Endothelial cell (in vitro differentiated cells): ENCODE data around the gene CEACAM7. TPM values are rescaled to one million over a fixed set of nuclear protein-coding genes. Genes with fewer than 3 reads are reported as not detected.

Source experiments
- DNase-seq: peaks from one replicate; pipeline ENCODE4 v3.0.0; 2021; ENCODE audit warnings: low spot score
- H3K27ac Mint-ChIP-seq: one replicate; pipeline ENCODE4 v1.8.0; 2021; ENCODE audit warnings: mixed read lengths, inconsistent platforms; ENCODE audit not compliant: unreplicated experiment
- H3K27me3 Mint-ChIP-seq: one replicate; pipeline ENCODE4 v1.8.0; 2021; ENCODE audit warnings: mild to moderate bottlenecking, moderate library complexity, mixed read lengths, inconsistent platforms; ENCODE audit not compliant: unreplicated experiment
- H3K36me3 Mint-ChIP-seq: one replicate; pipeline ENCODE4 v1.8.0; 2021; ENCODE audit warnings: mild to moderate bottlenecking, low read depth, mixed read lengths, inconsistent platforms; ENCODE audit not compliant: unreplicated experiment
- H3K4me1 Mint-ChIP-seq: one replicate; pipeline ENCODE4 v1.8.0; 2021; ENCODE audit warnings: mild to moderate bottlenecking, mixed read lengths, inconsistent platforms; ENCODE audit not compliant: unreplicated experiment
- H3K4me3 Mint-ChIP-seq: one replicate; pipeline ENCODE4 v1.8.0; 2021; ENCODE audit warnings: mild to moderate bottlenecking, mixed read lengths, inconsistent platforms; ENCODE audit not compliant: unreplicated experiment
- H3K9me3 Mint-ChIP-seq: one replicate; pipeline ENCODE4 v1.8.0; 2021; ENCODE audit warnings: mixed read lengths, inconsistent platforms; ENCODE audit not compliant: unreplicated experiment
- CTCF ChIP-seq: fragments of 200-600 bp; sonication (generic); IDR thresholded peaks from one replicate; pipeline ENCODE4 v1.5.0; 2021; ENCODE audit warnings: antibody characterized with exemption; ENCODE audit not compliant: unreplicated experiment
- total RNA-seq: library from RNA; stranded (reverse); fragmentation: NEBNext Ultra II Directional; extraction: Animal tissue kit (Norgen Biotek cat#: 25700); gene quantifications from one replicate; pipeline ENCODE4 v1.2.1, GENCODE V29; 2021; ENCODE audit not compliant: unreplicated experiment

CEACAM7 gene
- total RNA-seq, 1 donor from 2014 or later, result not detected

GRCh38 chr19:41623360-41623759 is 64.7 kb downstream of the CEACAM7 start:
- DNase-seq, result no peak
- H3K27me3 Mint-ChIP-seq, result peaks cover 16% of the 10 kb centered on the region

More at GRCh38 chr19:41623360-41623759, 64.7 kb downstream of the CEACAM7 start:
- H3K4me1 Mint-ChIP-seq, result no peaks in the 10 kb centered on the region
- H3K4me3 Mint-ChIP-seq, result no peak overlapping the region
- H3K36me3 Mint-ChIP-seq, result no peaks in the 10 kb centered on the region
- TF ChIP-seq CTCF, result no peak
- H3K27ac Mint-ChIP-seq, result no peak overlapping the region
- H3K9me3 Mint-ChIP-seq, result no peaks in the 10 kb centered on the region

Other genes starting within 250 kb of the CEACAM7 start
- gene DMAC2, start 248.4 kb downstream of the CEACAM7 start, total RNA-seq, result 75.5 TPM
- gene ERICH4, start 245.1 kb downstream of the CEACAM7 start, total RNA-seq, result not detected
- 74.1 TPM for gene CEACAM21, start 112.1 kb downstream of the CEACAM7 start, total RNA-seq
- not detected for gene CEACAM4, start 61.2 kb downstream of the CEACAM7 start, total RNA-seq
- gene CEACAM5, start 20.4 kb upstream of the CEACAM7 start, total RNA-seq, result not detected
- not detected for gene CEACAM6, start 67.3 kb upstream of the CEACAM7 start, total RNA-seq
- not detected for gene CEACAM3, start 108.3 kb upstream of the CEACAM7 start, total RNA-seq
- gene LYPD4, start 156.4 kb upstream of the CEACAM7 start, total RNA-seq, result not detected
- gene DMRTC2, start 156.8 kb upstream of the CEACAM7 start, total RNA-seq, result not detected
- gene RPS19, start 172.0 kb upstream of the CEACAM7 start, total RNA-seq, result 3,886 TPM
- 1.1 TPM for gene CD79A, start 189.0 kb upstream of the CEACAM7 start, total RNA-seq
- gene ARHGEF1, start 194.9 kb upstream of the CEACAM7 start, total RNA-seq, result 113 TPM
- gene ERFL, start 240.2 kb upstream of the CEACAM7 start, total RNA-seq, result 0.46 TPM